GM18858 (cell line): ENCODE measurements around the gene CEP85.
"Not testable (repeated sequence)": the region's sequence is repeated elsewhere in the genome, so short reads cannot be mapped to it uniquely, and the experiment has no call there.

ENCODE experiments used
- ATAC-seq: cut with Tn5 transposase; IDR thresholded peaks from one replicate; pipeline ENCODE4 v1.9.1; 2021; ENCODE audit not compliant: unreplicated experiment

Gene CEP85

GRCh38 chr1:26288311-26288941, 54.4 kb downstream of the CEP85 start:
- no peak for ATAC-seq

- ATAC-seq = no peak
Measured at GRCh38 chr1:26289158-26290059, 55.4 kb downstream of the CEP85 start.

GRCh38 chr1:26290122-26290881, 56.3 kb downstream of the CEP85 start:
- no peak for ATAC-seq

GRCh38 chr1:26290882-26291261, 56.9 kb downstream of the CEP85 start:
- ATAC-seq = no peak

GRCh38 chr1:26291433-26291832, 57.4 kb downstream of the CEP85 start:
- ATAC-seq = no peak

GRCh38 chr1:26291939-26292338, 57.9 kb downstream of the CEP85 start:
- no peak for ATAC-seq

- ATAC-seq = not testable (repeated sequence)
Measured at GRCh38 chr1:26292735-26293134, 58.7 kb downstream of the CEP85 start.

- ATAC-seq = no peak
Measured at GRCh38 chr1:26293911-26294463, 60.0 kb downstream of the CEP85 start.

- ATAC-seq = no peak
Measured at GRCh38 chr1:26295194-26296138, 61.5 kb downstream of the CEP85 start.

- no peak for ATAC-seq
Measured at GRCh38 chr1:26296340-26297056, 62.5 kb downstream of the CEP85 start.

- ATAC-seq = no peak
Measured at GRCh38 chr1:26297057-26297790, 63.2 kb downstream of the CEP85 start.

- no peak for ATAC-seq
Measured at GRCh38 chr1:26297791-26298124, 63.8 kb downstream of the CEP85 start.

GRCh38 chr1:26300578-26301275, 66.7 kb downstream of the CEP85 start:
- ATAC-seq = no peak

GRCh38 chr1:26302733-26303405, 68.9 kb downstream of the CEP85 start:
- ATAC-seq = no peak

- peak; percentile 10 for ATAC-seq
Measured at GRCh38 chr1:26305667-26306289, 71.8 kb downstream of the CEP85 start.

GRCh38 chr1:26306290-26307229, 72.6 kb downstream of the CEP85 start, which contains the start of gene UBXN11:
UBXN11 (minus strand) TSS chr1:26306636; CDS start chr1:26302883, 3,753 bp downstream.
- peak; percentile 82 for ATAC-seq
